Hindlimb muscle (tissue), 1 donor: ENCODE results near the gene IKZF1. TPM values are rescaled to one million over a fixed set of nuclear protein-coding genes. Genes with fewer than 3 reads are reported as not detected.

Source experiments
- DNase-seq: peaks from one replicate; pipeline ENCODE4 v3.0.0-alpha.2; 2013
- polyA plus RNA-seq: library from polyadenylated mRNA; unstranded; fragments of 120-200 nt; gene quantifications from one replicate; pipeline ENCODE4 v1.2.1, GENCODE V29; 2013; ENCODE audit not compliant: insufficient read length

IKZF1 gene
- polyA plus RNA-seq, 1 donor = 3.2 TPM

GRCh38 chr7:50413561-50413960 lies 109.0 kb downstream of the IKZF1 start:
- no peak for DNase-seq

- DNase-seq = no peak
Measured at GRCh38 chr7:50415844-50416364, 111.4 kb downstream of the IKZF1 start.

GRCh38 chr7:50416527-50417182 lies 112.1 kb downstream of the IKZF1 start:
- DNase-seq = no peak

DNA sequence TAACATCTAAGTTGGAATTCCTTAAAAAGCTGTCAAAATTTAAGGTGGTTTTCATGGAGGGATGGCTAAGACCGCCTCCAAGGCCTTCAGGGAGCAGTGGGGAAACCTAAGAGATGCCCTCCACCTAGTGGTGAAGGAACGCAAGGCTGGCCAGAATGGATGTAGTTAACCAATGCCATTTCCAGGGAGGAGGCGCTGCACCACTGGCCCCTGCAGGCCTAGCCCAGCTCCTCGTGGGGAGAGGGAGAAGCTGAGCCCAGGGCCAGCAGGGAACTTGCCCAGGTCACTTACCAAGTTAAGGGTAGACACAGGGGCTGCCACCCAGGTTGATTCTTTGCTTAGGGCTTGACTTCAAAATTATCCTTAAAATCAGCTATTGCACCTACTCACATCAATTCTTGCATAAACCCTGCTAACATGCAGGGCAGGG lies 113.6 kb downstream of the IKZF1 start:
- peak; percentile 44 for DNase-seq

DNA sequence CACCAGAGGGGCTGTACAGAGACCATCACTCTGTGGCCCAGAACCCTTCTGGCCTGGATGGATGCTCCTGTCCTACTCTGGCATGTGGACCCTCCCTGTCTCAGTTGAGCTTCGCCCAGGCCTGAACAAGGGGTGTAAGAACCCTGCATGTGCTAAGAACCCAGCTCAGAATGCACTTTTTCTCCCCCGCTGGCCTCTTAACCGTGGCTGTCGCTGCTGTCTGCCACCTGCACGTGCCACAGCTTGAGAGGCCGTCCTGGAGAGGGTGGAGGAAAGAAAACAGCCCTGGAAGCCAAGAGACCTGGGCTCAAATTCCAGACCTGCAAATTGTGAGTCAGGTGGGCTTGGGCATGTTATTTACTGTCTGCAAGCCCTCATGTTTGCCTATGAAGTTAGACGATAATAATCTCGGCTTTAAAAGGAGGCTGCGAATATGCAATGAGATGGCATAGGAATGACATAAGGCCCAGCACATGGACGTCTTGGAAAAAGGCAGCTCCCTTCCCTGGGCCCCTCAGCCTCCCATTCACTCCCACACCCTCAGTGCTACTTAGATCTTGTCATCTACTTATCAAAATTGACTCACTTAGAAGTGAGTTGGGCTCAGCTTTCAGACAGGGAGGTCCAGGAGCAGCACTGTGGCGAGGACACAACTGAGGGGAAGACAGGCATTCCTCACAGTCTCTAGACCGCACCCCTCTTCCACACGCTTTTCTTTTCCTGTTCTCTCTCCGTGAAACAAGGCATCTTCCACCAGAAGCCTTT lies 114.2 kb downstream of the IKZF1 start:
- DNase-seq = no peak

GRCh38 chr7:50421043-50421442 lies 116.5 kb downstream of the IKZF1 start:
- no peak for DNase-seq

DNA sequence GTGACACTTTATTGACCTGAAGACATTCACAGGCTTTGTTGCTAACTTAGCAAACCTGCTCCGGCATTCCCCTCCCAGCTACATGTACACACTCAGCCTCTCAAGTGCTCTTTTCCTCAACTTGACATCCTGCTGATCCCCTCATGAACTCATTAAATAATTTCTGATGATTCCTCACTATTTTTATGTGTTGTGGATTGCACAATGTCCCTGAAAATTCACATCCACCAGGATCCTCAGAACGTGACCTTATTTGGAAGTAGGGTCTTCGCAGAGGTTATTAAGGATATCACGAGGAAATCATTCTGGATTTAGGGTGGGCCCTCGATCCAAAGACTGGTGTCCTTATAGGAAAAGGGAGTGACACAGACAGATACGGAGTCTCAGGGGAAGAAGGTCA lies 118.3 kb downstream of the IKZF1 start:
- no peak for DNase-seq

DNA sequence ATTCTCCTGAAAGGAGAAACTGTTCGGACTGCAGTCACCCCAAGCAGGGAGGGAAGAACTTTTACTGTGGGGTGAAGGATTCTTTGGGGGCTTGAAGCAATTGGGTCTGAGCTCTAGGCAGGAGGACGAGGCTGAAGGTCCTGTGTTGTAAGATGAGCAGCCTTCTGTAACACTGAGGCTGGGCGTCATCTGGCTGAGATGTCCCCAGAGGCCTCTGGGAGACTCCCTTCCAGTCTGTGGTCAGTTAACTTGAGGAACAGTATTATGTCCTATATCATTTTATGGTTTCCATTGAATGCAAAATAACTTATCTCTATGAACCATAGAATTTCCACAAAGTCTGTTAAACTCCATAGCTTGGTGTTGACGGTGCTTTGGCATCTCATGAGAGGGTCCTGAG lies 119.3 kb downstream of the IKZF1 start:
- DNase-seq = no peak

GRCh38 chr7:50425318-50425717 lies 120.8 kb downstream of the IKZF1 start:
- DNase-seq = no peak

- DNase-seq = no peak
Measured at GRCh38 chr7:50426280-50427045, 121.9 kb downstream of the IKZF1 start.

GRCh38 chr7:50427518-50427917 lies 123.0 kb downstream of the IKZF1 start:
- DNase-seq = no peak

- no peak for DNase-seq
Measured at GRCh38 chr7:50428911-50429310, 124.4 kb downstream of the IKZF1 start.

DNA sequence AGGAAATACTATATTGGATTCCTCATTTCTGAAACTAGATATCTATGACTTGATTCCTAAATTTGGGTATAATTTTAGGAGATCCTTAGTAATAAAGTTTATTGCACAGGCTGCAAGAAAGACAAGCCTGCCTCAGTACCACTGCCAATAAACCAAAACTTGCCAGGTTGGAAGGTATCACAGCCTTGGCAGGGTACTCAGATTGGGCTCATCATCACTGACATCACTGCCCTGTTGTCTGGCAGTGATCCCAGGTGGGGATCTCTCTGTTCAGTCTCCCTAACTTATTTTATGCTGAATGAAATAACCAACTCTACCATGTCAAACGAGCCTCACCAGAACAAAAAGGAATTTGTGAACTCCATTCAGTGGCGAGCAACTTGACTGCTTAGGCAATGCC lies 126.8 kb downstream of the IKZF1 start:
- DNase-seq = no peak

DNA sequence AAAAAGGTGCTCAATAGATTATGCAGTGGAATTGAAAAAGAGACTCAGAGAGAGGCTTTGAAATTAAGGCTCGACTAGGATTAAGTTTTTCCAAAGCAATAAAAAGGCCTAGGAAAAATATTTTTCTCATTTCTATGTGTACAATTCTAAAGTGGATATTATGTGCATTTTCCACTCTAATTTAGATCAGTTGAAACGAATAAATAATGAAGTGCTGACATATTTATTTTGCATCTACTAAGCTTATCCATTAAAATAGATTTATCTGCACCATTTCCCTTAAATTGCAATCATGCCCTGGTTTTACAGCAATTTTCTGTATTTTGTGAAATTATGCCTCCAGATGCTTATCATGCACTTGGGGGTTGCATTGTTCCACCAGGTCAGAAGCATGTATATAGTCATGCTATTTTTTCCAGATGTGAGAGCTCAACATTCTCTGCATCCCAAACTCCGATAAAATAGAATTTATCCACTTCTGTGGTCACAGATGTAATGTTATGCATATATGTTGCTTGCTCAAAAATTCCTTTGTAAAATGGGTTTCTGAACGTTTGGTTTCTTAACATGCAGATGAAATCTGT lies 127.3 kb downstream of the IKZF1 start:
- no peak for DNase-seq

DNA sequence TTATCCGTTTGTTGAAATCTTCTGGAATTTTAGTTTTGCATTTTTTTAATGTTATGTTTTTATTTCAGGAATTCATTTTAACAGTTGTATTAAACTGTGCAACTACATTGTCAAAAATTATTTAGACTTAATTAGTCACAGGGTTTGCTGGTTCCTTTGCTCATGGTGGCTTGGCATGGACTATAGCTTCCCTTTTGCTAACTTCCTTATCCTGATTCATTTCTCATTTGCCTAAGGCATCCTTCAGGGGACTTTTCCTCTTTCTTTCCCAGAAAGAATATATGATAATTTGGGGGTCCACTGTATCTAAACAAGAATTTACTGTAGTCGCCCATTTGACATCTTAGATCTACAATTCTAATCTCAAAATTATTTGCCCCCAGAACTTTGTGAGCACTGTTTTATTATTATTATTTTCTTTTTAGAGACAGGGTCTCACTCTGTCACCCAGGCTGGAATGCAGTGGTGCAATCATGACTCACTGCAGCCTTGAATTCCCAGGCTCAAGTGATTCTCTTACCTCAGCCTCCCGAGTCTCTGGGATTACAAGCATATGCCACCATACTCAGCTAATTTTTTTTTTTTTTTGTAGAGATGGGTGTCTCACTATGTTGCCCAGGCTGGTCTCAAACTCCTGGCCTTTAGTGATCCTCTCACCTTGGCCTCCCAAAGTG lies 131.8 kb downstream of the IKZF1 start:
- DNase-seq = no peak

GRCh38 chr7:50446542-50446960 lies 142.0 kb downstream of the IKZF1 start:
- DNase-seq = no peak

GRCh38 chr7:50448823-50449222 lies 144.3 kb downstream of the IKZF1 start:
- no peak for DNase-seq

DNA sequence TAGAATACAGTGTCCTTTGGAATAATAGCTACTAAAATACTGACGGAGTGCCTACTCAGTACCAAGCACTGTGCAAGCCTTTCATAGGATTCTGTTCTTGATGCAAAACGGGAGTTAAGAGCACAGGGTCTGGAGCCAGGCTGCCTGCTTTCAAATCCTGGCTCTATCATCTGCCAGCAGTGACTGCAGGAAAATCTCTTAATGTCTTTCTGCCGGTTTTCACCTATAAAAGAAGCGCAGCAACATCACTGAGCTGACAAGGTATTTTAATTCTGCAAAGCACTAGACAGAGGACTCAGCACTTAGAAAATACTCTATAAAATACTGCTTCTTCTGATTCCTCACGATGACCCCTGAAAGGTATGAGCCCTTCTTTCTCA lies 145.0 kb downstream of the IKZF1 start:
- no peak for DNase-seq

DNA sequence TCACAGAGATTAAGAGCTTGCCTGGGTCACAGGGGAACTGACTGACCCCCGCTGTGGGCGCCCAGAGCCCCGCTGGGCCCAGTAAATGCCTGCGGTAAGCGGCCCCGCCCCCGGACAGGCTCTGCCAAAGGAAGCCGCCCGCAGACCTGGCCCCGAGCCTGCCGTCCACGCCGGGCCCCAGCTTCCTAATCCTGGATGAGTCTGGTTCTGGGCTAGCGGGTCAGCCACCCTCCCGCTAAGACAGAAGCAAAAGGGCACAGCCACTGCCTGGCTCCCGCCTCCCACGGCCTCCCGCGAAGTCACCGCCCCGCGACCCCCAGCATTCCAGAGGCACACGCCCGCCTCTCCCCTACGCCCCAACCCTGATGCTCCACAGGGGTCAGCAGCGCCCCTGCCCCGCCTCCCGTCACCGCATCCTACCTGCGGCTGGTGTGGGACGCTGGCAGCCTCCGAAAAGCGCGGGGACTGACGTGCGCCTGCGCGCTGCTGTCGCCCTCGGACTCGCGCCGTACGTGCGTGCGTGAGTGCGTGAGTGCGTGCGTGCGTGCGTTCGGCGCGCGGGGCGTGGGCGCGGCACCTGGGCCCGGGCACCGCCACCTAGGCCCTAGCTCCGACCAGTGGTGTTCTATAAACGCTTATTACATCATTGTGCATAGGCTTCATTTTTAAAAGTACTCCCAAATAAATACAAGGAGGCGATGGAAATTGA lies 145.5 kb downstream of the IKZF1 start, which contains the start of gene FIGNL1:
TSS of gene FIGNL1 (minus strand) at position 470 of the 709 bp plus-strand sequence. CDS start 3,063 bp downstream, outside the sequence.
- peak; percentile 85 for DNase-seq

DNA sequence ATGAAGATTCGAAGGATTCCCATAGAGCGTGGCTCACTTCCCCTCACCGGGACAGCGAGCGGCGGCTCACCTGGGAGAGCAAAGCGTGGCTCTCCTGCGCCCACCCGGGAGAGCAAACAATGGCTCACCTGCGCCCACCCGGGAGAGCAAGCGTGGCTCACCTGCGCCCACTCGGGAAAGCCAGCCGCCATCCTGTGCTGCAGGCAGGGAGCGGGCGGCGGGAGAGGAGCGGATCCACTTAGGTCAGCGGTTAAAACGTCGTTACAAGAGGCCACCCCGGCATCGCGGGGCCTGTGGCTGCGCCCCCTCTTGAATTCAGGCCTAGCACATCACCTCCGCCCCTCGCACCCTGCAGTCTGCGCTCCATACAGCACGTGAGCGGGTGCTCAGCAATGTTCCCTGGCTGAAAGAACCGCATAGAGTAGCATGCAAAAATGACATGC lies 146.1 kb downstream of the IKZF1 start:
- DNase-seq = no peak
